Endothelial cell of umbilical vein (primary cell): Measurements from ENCODE around the gene FAM50B. TPM values are rescaled to one million over a fixed set of nuclear protein-coding genes. Genes with fewer than 3 reads are reported as not detected.

ENCODE experiments used
- BruUV-seq: library from RNA; stranded (reverse); fragments of 400-500 nt; replicated peaks from 2 replicates; lab custom pipeline; 2021; lab: Mats Ljungman, UMichigan
- CTCF ChIA-PET: fragments of 300-600, 350-600 bp; sonication (Branson Sonifier 250); formaldehyde crosslinking; loops from one replicate; lab custom pipeline; 2021; ENCODE audit warnings: antibody characterized with exemption, inconsistent platforms; lab: Charles Lee
- POLR2A ChIA-PET: fragments of 300-600, 350-600 bp; sonication (Branson Sonifier 250); formaldehyde crosslinking; loops from one replicate; lab custom pipeline; 2021; ENCODE audit warnings: antibody characterized with exemption, inconsistent platforms; lab: Charles Lee
- DNase-seq: peaks from one replicate; pipeline ENCODE4 v3.0.0-alpha.2; 2011; ENCODE audit warnings: low read depth, low spot score
- FAIRE-seq: peaks from 2 replicates; lab custom pipeline; 2011; peaks lifted over from hg19 to GRCh38; lab: Jason Lieb, UNC
- H2AFZ ChIP-seq: 2 replicates; pipeline ENCODE4 v1.6.0; 2012; ENCODE audit warnings: low read depth, low read length, control low read depth, inconsistent platforms
- H3K27ac ChIP-seq: 2 replicates; pipeline ENCODE4 v1.5.1; 2011; ENCODE audit warnings: low read depth, mild to moderate bottlenecking, control low read depth, low read length, moderate library complexity; ENCODE audit not compliant: insufficient read depth
- H3K27me3 ChIP-seq, 2 experiments: 2 replicates each; pipeline versions ENCODE4 v1.6.0 to v1.6.1; 2011; ENCODE audit warnings: low read length in 2 of 2, mixed read lengths in 1 of 2; ENCODE audit not compliant: control insufficient read depth in 2 of 2, insufficient read depth in 2 of 2
- H3K36me3 ChIP-seq, 2 experiments: 2 replicates in 1 of 2; 3 replicates in 1 of 2; pipeline ENCODE4 v1.5.1; 2011; ENCODE audit warnings: low read length in 2 of 2, mild to moderate bottlenecking in 1 of 2, moderate library complexity in 1 of 2; ENCODE audit not compliant: control insufficient read depth in 2 of 2, insufficient read depth in 2 of 2; ENCODE audit errors: extremely low read depth in 1 of 2
- H3K4me1 ChIP-seq: 3 replicates; pipeline ENCODE4 v1.5.1; 2011; ENCODE audit warnings: mild to moderate bottlenecking, low read length; ENCODE audit not compliant: control insufficient read depth, insufficient read depth; ENCODE audit errors: extremely low read depth
- H3K4me2 ChIP-seq: 2 replicates; pipeline ENCODE4 v1.6.1; 2011; ENCODE audit warnings: low read length, control low read depth, mixed read lengths; ENCODE audit not compliant: insufficient read depth
- H3K4me3 ChIP-seq, 3 experiments: fragments of 200-600 bp in 1 of 3; sonication (generic), shearing (Covaris generic) in 1 of 3; replicated peaks in 1 of 3; 2 replicates each; pipeline ENCODE4 v1.5.1; 2011 to 2016; ENCODE audit warnings: control low read depth in 3 of 3, low read length in 3 of 3, mild to moderate bottlenecking in 2 of 3, inconsistent platforms in 1 of 3, low read depth in 1 of 3, moderate library complexity in 1 of 3; ENCODE audit not compliant: insufficient read depth in 1 of 3
- H3K79me2 ChIP-seq: 2 replicates; pipeline ENCODE4 v1.6.0; 2012; ENCODE audit warnings: low read length, inconsistent platforms; ENCODE audit not compliant: control insufficient read depth, insufficient read depth
- H3K9ac ChIP-seq: replicated peaks from 2 replicates; pipeline ENCODE3; 2011; ENCODE audit warnings: low read length, control low read depth; ENCODE audit not compliant: insufficient read depth; ENCODE audit errors: extremely low read depth
- H3K9me1 ChIP-seq: replicated peaks from 3 replicates; pipeline ENCODE4 v1.6.0; 2011; ENCODE audit warnings: mild to moderate bottlenecking, low read length; ENCODE audit not compliant: control insufficient read depth, insufficient read depth; ENCODE audit errors: extremely low read depth
- H3K9me3 ChIP-seq: replicated peaks from 2 replicates; pipeline ENCODE4 v1.5.1; 2012; ENCODE audit warnings: low read length, inconsistent platforms; ENCODE audit not compliant: control insufficient read depth, insufficient read depth
- H4K20me1 ChIP-seq: replicated peaks from 2 replicates; pipeline ENCODE3; 2011; ENCODE audit warnings: mild to moderate bottlenecking, low read length; ENCODE audit not compliant: control insufficient read depth, insufficient read depth; ENCODE audit errors: extremely low read depth
- EZH2 ChIP-seq: IDR thresholded peaks from 2 replicates; pipeline ENCODE4 v1.6.1; 2012; ENCODE audit warnings: borderline replicate concordance, low read depth, mild to moderate bottlenecking, moderate library complexity, low read length, inconsistent platforms; ENCODE audit not compliant: severe bottlenecking
- GATA2 ChIP-seq: IDR thresholded peaks from 2 replicates; pipeline ENCODE4 v1.7.0; 2011; ENCODE audit warnings: low read depth, mild to moderate bottlenecking, moderate library complexity, mixed read lengths, low read length; ENCODE audit not compliant: insufficient read length, insufficient read depth
- JUN ChIP-seq: IDR thresholded peaks from 2 replicates; pipeline ENCODE4 v1.6.1; 2011; ENCODE audit warnings: borderline replicate concordance, low read depth; ENCODE audit not compliant: insufficient read length, insufficient read depth
- MYC ChIP-seq: IDR thresholded peaks from one replicate; pipeline ENCODE4 v1.6.1; 2011; ENCODE audit warnings: mild to moderate bottlenecking, low read depth, low read length
- POLR2A ChIP-seq: IDR thresholded peaks from 2 replicates; pipeline ENCODE4 v1.6.1; 2012; ENCODE audit warnings: low read depth, mild to moderate bottlenecking, control low read depth, low read length
- POLR2AphosphoS5 ChIP-seq: IDR thresholded peaks from 2 replicates; pipeline ENCODE4 v1.6.1; 2012; ENCODE audit warnings: low read depth, mild to moderate bottlenecking, control low read depth, low read length, moderate library complexity; ENCODE audit not compliant: insufficient read depth
- dilution Hi-C: fragments of 300-500 bp; cut with MboI; formaldehyde crosslinking; loops from one replicate; pipeline ENCODE4 v1.15.0; 2019; ENCODE audit warnings: low sequenced_read_pairs; ENCODE audit not compliant: extremely low pct_ligation_motif_present
- intact Hi-C: fragments of 100-400 bp; cut with micrococcal nuclease; formaldehyde crosslinking; loops from one replicate; pipeline ENCODE4 v1.10.0; 2022
- polyA plus RNA-seq, 4 experiments: library from polyadenylated mRNA; depleted of rRNA in 3 of 4; stranded (reverse) in 3 of 4; unstranded in 1 of 4; fragments of >200 nt; gene quantifications; 2 replicates each; pipeline versions ENCODE4 v1.2.1 to v1.2.3, GENCODE V29; 2011 to 2012; ENCODE audit warnings: missing spikeins in 1 of 4
- total RNA-seq: library from RNA; stranded (reverse); gene quantifications from 2 replicates; pipeline ENCODE4 v1.2.3, GENCODE V29; 2021
- TF ChIP-seq, protein P1 (sequence below), 2 donors: IDR thresholded peaks; 1 replicate in 1 of 2; 2 replicates in 1 of 2; pipeline ENCODE4 v1.5.1; 2011; ENCODE audit warnings: low read length in 2 of 2, mild to moderate bottlenecking in 2 of 2, moderate library complexity in 2 of 2, control low read depth in 1 of 2, inconsistent platforms in 1 of 2, low read depth in 1 of 2; ENCODE audit not compliant: insufficient read depth in 1 of 2; ENCODE audit errors: extremely low read depth in 1 of 2

FAM50B gene
- total and polyA plus RNA-seq, 2 donors (not counting 3 experiments of a cell fraction or from before 2014, with no cell fraction given): 10.0 to 14.1 TPM

DNA sequence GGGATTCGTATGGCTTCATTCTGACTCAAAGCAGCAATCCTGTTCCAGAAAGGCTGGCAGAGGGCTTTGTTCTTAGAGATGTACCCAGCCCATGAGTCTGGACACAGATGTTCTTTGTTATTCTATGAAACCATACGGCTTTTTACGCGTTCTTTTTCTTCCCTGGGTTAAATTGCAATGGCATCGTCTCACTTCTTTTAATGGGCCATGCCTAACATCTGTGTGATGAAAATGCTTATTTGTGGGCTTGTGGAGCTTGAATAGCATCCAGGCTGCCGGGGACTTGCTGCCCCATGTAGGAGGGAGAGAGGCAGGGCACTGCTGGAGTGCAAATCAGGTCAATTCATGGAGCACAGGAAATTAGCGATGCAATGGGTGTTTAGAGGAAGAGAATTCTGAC lies 19.4 kb downstream of the FAM50B start:
- H2AFZ ChIP-seq: no peak overlapping the region
- no peak for DNase-seq
- POLR2A ChIA-PET: no interaction called here

DNA sequence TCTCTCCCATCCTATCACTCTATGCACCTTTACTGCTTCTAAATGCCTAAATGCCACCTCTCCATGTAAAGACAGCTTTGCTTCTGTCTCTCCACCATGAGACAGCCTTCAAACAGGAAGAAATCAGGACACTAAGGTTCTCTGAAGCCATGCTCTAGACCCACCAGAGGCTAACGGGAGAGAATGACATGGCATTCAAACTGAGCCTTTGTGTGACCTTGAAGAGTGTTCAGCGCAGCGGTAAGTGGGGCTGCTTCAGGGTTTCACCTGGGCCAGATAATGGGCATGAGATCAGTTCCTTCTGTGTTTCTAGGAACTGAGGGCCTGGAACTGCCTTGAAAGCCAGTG lies 20.1 kb downstream of the FAM50B start:
- DNase-seq: no peak
- peaks cover 4% of the 10 kb centered on the region for H3K4me1 ChIP-seq
- ChIA-PET POLR2A (no interaction called here), CTCF (no interaction called here)
- H3K27me3 ChIP-seq: no peaks in the 10 kb centered on the region
- no peaks in the 10 kb centered on the region for H3K9me1 ChIP-seq
- H3K9ac ChIP-seq: no peak overlapping the region
- no peak overlapping the region for H3K4me3 ChIP-seq
- H3K79me2 ChIP-seq: no peaks in the 10 kb centered on the region
- no peak overlapping the region for H3K27ac ChIP-seq
- H3K9me3 ChIP-seq: no peaks in the 10 kb centered on the region
- BruUV-seq: no TSS peak
- no peaks in the 10 kb centered on the region for H4K20me1 ChIP-seq
- TF ChIP-seq JUN: no peak
- no peak for TF ChIP-seq POLR2A
- TF ChIP-seq, protein P1, sequence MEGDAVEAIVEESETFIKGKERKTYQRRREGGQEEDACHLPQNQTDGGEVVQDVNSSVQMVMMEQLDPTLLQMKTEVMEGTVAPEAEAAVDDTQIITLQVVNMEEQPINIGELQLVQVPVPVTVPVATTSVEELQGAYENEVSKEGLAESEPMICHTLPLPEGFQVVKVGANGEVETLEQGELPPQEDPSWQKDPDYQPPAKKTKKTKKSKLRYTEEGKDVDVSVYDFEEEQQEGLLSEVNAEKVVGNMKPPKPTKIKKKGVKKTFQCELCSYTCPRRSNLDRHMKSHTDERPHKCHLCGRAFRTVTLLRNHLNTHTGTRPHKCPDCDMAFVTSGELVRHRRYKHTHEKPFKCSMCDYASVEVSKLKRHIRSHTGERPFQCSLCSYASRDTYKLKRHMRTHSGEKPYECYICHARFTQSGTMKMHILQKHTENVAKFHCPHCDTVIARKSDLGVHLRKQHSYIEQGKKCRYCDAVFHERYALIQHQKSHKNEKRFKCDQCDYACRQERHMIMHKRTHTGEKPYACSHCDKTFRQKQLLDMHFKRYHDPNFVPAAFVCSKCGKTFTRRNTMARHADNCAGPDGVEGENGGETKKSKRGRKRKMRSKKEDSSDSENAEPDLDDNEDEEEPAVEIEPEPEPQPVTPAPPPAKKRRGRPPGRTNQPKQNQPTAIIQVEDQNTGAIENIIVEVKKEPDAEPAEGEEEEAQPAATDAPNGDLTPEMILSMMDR (IDR thresholded peaks at IDR 0.05; ENCODE audit: extremely low read depth in 1 of 2, insufficient read depth in 1 of 2, low read depth in 1 of 2, low read length in 2 of 2): no peak
- no peak for TF ChIP-seq MYC
- no peak for TF ChIP-seq GATA2
- dilution Hi-C loops (no loop called here), intact Hi-C loops (no loop called here)
- H3K36me3 ChIP-seq: no peaks in the 10 kb centered on the region
- no peak for FAIRE-seq
- no peak overlapping the region for H3K4me2 ChIP-seq
- no peak overlapping the region for H2AFZ ChIP-seq

More for the DNA sequence above, 19.4 kb downstream of the FAM50B start:
- no TSS peak for BruUV-seq
- Histone ChIP-seq H3K4me1 (peaks cover under 1% of the 10 kb centered on the region), H3K79me2 (no peaks in the 10 kb centered on the region), H3K4me2 (no peak overlapping the region), H3K4me3 (no peak overlapping the region), H3K9ac (no peak overlapping the region), H3K9me1 (no peaks in the 10 kb centered on the region), H3K27me3 (no peaks in the 10 kb centered on the region), H3K9me3 (no peaks in the 10 kb centered on the region), H3K27ac (no peak overlapping the region), H3K36me3 (no peaks in the 10 kb centered on the region), H4K20me1 (no peaks in the 10 kb centered on the region)
- TF ChIP-seq, protein P1 (IDR thresholded peaks at IDR 0.05; ENCODE audit: extremely low read depth in 1 of 2, insufficient read depth in 1 of 2, low read depth in 1 of 2, low read length in 2 of 2): no peak
- TF ChIP-seq POLR2AphosphoS5: no peak
- no peak for TF ChIP-seq EZH2
- TF ChIP-seq JUN: no peak
- TF ChIP-seq GATA2: no peak
- CTCF ChIA-PET: interaction anchor here (1.5 kb wide), 1 partner anchor 13 kb away, joined by 3 read pairs; no protein-coding TSS in a partner anchor
- dilution Hi-C loops: no loop called here
- intact Hi-C loops: no loop called here
- no peak for FAIRE-seq
